Brain microvascular endothelial cell (primary cell): Measurements from ENCODE around the gene ACMSD.

ENCODE experiments used
- DNase-seq: peaks from one replicate; pipeline ENCODE4 v3.0.0-alpha.2; 2020
- H3K27ac ChIP-seq: fragments of 250-450 bp; sonication (Bioruptor Pico); 2 replicates; pipeline ENCODE4 v1.5.1; 2020; ENCODE audit warnings: mild to moderate bottlenecking, moderate library complexity
- H3K27me3 ChIP-seq: fragments of 250-450 bp; sonication (Bioruptor Pico); replicated peaks from 2 replicates; pipeline ENCODE4 v1.5.1; 2020; ENCODE audit warnings: mild to moderate bottlenecking
- H3K36me3 ChIP-seq: fragments of 250-450 bp; sonication (Bioruptor Pico); replicated peaks from 2 replicates; pipeline ENCODE4 v1.5.1; 2020; ENCODE audit warnings: mild to moderate bottlenecking
- H3K4me3 ChIP-seq: 2 replicates; pipeline ENCODE4 v1.5.1; 2011; ENCODE audit warnings: low read depth, mild to moderate bottlenecking, control low read depth, low read length, moderate library complexity
- CTCF ChIP-seq: IDR thresholded peaks from 2 replicates; pipeline ENCODE4 v1.5.1; 2011; ENCODE audit warnings: low read depth, mild to moderate bottlenecking, moderate library complexity, low read length, control low read depth, inconsistent platforms; ENCODE audit errors: missing control alignments
- in situ Hi-C: cut with HindIII; loops from 2 replicates; pipeline ENCODE4 v1.10.0; 2017; ENCODE audit warnings: low sequenced_read_pairs, low pct_ligation_motif_present

ACMSD gene

GRCh38 chr2:134932864-134933526 lies 94.6 kb downstream of the ACMSD start:
- H3K27ac ChIP-seq: no peak overlapping the region
- no peak for TF ChIP-seq CTCF
- in situ Hi-C loops: no loop called here
- H3K36me3 ChIP-seq: peaks cover 3% of the 10 kb centered on the region
- DNase-seq: no peak
- no peaks in the 10 kb centered on the region for H3K27me3 ChIP-seq
- H3K4me3 ChIP-seq: no peak overlapping the region

GRCh38 chr2:134933732-134934131 lies 95.3 kb downstream of the ACMSD start:
- no peak for TF ChIP-seq CTCF
- H3K27ac ChIP-seq: no peak overlapping the region
- H3K36me3 ChIP-seq: peaks cover 3% of the 10 kb centered on the region
- in situ Hi-C loops: no loop called here
- H3K4me3 ChIP-seq: no peak overlapping the region
- H3K27me3 ChIP-seq: no peaks in the 10 kb centered on the region
- DNase-seq: no peak

GRCh38 chr2:134934150-134934549 lies 95.7 kb downstream of the ACMSD start:
- DNase-seq: no peak
- H3K4me3 ChIP-seq: no peak overlapping the region
- peaks cover 3% of the 10 kb centered on the region for H3K36me3 ChIP-seq
- H3K27ac ChIP-seq: no peak overlapping the region
- no peaks in the 10 kb centered on the region for H3K27me3 ChIP-seq
- no peak for TF ChIP-seq CTCF
- in situ Hi-C loops: no loop called here

- H3K27ac ChIP-seq: no peak overlapping the region
- peaks cover 6% of the 10 kb centered on the region for H3K36me3 ChIP-seq
Observed at GRCh38 chr2:134934641-134935040, 96.2 kb downstream of the ACMSD start.

GRCh38 chr2:134936691-134937090 lies 98.3 kb downstream of the ACMSD start:
- H3K27ac ChIP-seq: no peak overlapping the region

More at GRCh38 chr2:134934641-134935040, 96.2 kb downstream of the ACMSD start:
- H3K27me3 ChIP-seq: no peaks in the 10 kb centered on the region
- in situ Hi-C loops: no loop called here
- TF ChIP-seq CTCF: no peak
- no peak overlapping the region for H3K4me3 ChIP-seq
- no peak for DNase-seq

More at GRCh38 chr2:134936691-134937090, 98.3 kb downstream of the ACMSD start:
- H3K36me3 ChIP-seq: peaks cover 16% of the 10 kb centered on the region
- in situ Hi-C loops: no loop called here
- no peak for TF ChIP-seq CTCF
- DNase-seq: no peak
- H3K27me3 ChIP-seq: no peaks in the 10 kb centered on the region
- H3K4me3 ChIP-seq: no peak overlapping the region
